Esophagus squamous epithelium (tissue), 5 donors: ENCODE results near the gene CINP. TPM values are rescaled to one million over a fixed set of nuclear protein-coding genes. Genes with fewer than 3 reads are reported as not detected.

Experiments used
- DNase-seq: peaks from one replicate; lab custom pipeline; 2025; lab: John Stamatoyannopoulos, UW
- H3K27ac ChIP-seq, 4 donors: fragments of 200-600 bp; sonication (generic); one replicate each; pipeline ENCODE4 v1.5.1; 2016 to 2019; ENCODE audit warnings: mild to moderate bottlenecking in 1 of 4
- H3K27me3 ChIP-seq, 4 donors: fragments of 200-600 bp; sonication (generic); 1 replicate in 3 of 4; 2 replicates in 1 of 4; pipeline versions ENCODE4 v1.5.1 to v1.6.0; 2017 to 2021; ENCODE audit warnings: antibody characterized with exemption in 1 of 4
- H3K36me3 ChIP-seq, 3 donors: fragments of 200-600 bp; sonication (generic); one replicate each; pipeline ENCODE4 v1.5.1; 2016 to 2019
- H3K4me1 ChIP-seq, 3 donors: fragments of 200-600 bp; sonication (generic); one replicate each; pipeline ENCODE4 v1.5.1; 2017 to 2019
- H3K4me3 ChIP-seq, 4 donors: fragments of 200-600 bp; sonication (generic); 1 replicate in 3 of 4; 2 replicates in 1 of 4; pipeline ENCODE4 v1.5.1; 2016 to 2019; ENCODE audit warnings: mild to moderate bottlenecking in 2 of 4, moderate library complexity in 1 of 4
- H3K9me3 ChIP-seq, 3 donors: fragments of 200-600 bp; sonication (generic); one replicate each; pipeline ENCODE4 v1.5.1; 2016 to 2019
- POLR2A ChIP-seq, 4 donors: fragments of 450-650 bp; IDR thresholded peaks; one replicate each; pipeline ENCODE4 v1.6.1; 2017; ENCODE audit warnings: antibody characterized with exemption in 4 of 4, mild to moderate bottlenecking in 4 of 4, moderate library complexity in 3 of 4
- WGBS, 2 donors: methylation state at CpG; one replicate each; pipeline ENCODE4 v1.1.5; 2018; 5-methylcytosine and 5-hydroxymethylcytosine counted together
- intact Hi-C: fragments of 100-400 bp; cut with DNase I; formaldehyde crosslinking; loops from one replicate; pipeline ENCODE4 v1.15.0; 2022
- total RNA-seq, 4 donors: library from RNA; depleted of rRNA; stranded (reverse); fragments of >200 nt; gene quantifications; one replicate each; pipeline ENCODE4 v1.1.0, GENCODE V29; 2016
- TF ChIP-seq, protein P1 (sequence below), 6 experiments: fragments of 450-650 bp in 4 of 6; fragments of 200-600 bp in 2 of 6; sonication (generic) in 2 of 6; IDR thresholded peaks; one replicate each; pipeline ENCODE4 v1.5.1; 2016 to 2019; ENCODE audit warnings: antibody characterized with exemption in 6 of 6, mild to moderate bottlenecking in 4 of 6, moderate library complexity in 4 of 6
- donor health status: DM: yes; HTN: yes; CAD: no.

CINP gene
- total RNA-seq, 4 donors from 2014 or later: 23.2 to 42.4 (median 38.0) TPM

DNA sequence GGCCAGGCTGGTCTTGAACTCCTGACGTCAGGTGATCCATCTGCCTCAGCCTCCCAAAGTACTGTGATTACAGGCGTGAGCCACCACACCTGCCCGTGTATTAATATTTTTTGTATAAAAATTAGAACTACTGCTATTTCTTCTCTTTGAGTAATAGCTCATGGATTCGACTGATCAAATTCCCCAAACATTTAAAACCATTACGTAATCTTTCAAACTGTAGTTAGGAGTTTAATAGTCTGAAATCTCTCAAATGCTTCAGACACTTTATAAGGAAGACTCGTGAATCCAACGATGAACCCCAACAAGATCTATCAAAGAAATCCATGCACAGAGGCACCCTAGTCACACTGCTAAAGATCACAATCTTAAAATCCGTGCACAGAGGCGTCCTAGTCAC is 16.1 kb upstream of the CINP start:
- 95% methylated on average over 9 of the region's 9 CpGs for WGBS, 2 donors
- TF ChIP-seq, protein P1, sequence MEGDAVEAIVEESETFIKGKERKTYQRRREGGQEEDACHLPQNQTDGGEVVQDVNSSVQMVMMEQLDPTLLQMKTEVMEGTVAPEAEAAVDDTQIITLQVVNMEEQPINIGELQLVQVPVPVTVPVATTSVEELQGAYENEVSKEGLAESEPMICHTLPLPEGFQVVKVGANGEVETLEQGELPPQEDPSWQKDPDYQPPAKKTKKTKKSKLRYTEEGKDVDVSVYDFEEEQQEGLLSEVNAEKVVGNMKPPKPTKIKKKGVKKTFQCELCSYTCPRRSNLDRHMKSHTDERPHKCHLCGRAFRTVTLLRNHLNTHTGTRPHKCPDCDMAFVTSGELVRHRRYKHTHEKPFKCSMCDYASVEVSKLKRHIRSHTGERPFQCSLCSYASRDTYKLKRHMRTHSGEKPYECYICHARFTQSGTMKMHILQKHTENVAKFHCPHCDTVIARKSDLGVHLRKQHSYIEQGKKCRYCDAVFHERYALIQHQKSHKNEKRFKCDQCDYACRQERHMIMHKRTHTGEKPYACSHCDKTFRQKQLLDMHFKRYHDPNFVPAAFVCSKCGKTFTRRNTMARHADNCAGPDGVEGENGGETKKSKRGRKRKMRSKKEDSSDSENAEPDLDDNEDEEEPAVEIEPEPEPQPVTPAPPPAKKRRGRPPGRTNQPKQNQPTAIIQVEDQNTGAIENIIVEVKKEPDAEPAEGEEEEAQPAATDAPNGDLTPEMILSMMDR (IDR thresholded peaks at IDR 0.05): no peak
- TF ChIP-seq POLR2A (IDR thresholded peaks at IDR 0.05): no peak
- no peaks in the 10 kb centered on the region for H3K27me3 ChIP-seq
- H3K4me1 ChIP-seq: no peaks in the 10 kb centered on the region
- no peaks in the 10 kb centered on the region for H3K9me3 ChIP-seq
- no peak overlapping the region for H3K27ac ChIP-seq
- no peak for DNase-seq
- peaks cover 0 to 67% (median 0%) of the 10 kb centered on the region in 3 donors for H3K36me3 ChIP-seq
- intact Hi-C loops: no loop called here
- H3K4me3 ChIP-seq: no peak overlapping the region

DNA sequence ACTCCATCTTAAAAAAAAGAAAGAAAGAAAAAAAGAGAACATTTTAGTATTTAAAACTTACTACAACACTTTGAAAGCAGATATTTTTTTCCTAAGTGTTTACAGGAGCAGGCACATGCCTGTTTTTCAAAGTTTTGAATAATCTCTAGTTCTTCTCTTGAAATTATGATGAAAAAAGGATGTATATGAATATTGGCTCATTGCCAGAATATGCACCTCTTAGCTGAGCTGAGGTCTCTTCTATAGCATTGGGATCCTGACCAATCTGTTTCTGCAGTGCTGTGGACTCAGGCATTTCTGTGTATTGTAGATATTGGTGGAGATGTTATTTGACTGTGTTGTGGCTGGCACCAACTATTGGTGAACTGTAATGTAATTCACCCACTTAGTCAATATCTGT is 15.0 kb upstream of the CINP start:
- TF ChIP-seq POLR2A (IDR thresholded peaks at IDR 0.05): no peak
- TF ChIP-seq, protein P1 (IDR thresholded peaks at IDR 0.05): no peak
- Histone ChIP-seq H3K27ac (no peak overlapping the region), H3K4me1 (no peaks in the 10 kb centered on the region), H3K27me3 (no peaks in the 10 kb centered on the region), H3K4me3 (no peak overlapping the region), H3K9me3 (no peaks in the 10 kb centered on the region), H3K36me3 (peaks cover 0 to 59% (median 0%) of the 10 kb centered on the region in 3 donors)
- no peak for DNase-seq
- intact Hi-C loops: no loop called here

DNA sequence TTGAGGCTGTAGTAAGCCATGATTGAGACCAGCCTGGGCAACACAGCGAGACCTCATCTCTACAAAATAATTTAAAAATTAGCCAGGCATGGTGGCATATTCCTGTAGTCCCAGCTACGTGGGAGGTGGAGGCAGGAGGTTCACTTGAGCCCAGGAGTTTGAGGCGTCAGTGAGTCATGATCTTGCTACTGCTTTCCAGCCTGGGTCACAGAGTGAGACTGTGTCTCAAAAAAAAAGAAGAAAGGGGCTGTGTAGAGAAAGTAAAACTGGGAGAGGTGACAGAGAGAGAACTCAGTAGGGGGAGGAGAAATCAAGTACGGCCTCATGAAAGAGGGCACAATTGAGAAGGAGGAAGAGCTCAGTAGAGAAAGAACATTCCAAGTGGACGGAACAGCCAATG is 12.4 kb upstream of the CINP start:
- no peak overlapping the region for H3K27ac ChIP-seq
- TF ChIP-seq, protein P1 (IDR thresholded peaks at IDR 0.05): no peak
- TF ChIP-seq POLR2A (IDR thresholded peaks at IDR 0.05): no peak
- intact Hi-C loops: no loop called here
- H3K4me1 ChIP-seq: peaks cover 0 to 6% (median 0%) of the 10 kb centered on the region in 3 donors
- no peak overlapping the region for H3K4me3 ChIP-seq
- H3K36me3 ChIP-seq: peaks cover 0 to 44% (median 0%) of the 10 kb centered on the region in 3 donors
- no peaks in the 10 kb centered on the region for H3K27me3 ChIP-seq
- 88 to 95% methylated on average over 5 of the region's 5 CpGs for WGBS, 2 donors
- no peak for DNase-seq
- H3K9me3 ChIP-seq: no peaks in the 10 kb centered on the region

DNA sequence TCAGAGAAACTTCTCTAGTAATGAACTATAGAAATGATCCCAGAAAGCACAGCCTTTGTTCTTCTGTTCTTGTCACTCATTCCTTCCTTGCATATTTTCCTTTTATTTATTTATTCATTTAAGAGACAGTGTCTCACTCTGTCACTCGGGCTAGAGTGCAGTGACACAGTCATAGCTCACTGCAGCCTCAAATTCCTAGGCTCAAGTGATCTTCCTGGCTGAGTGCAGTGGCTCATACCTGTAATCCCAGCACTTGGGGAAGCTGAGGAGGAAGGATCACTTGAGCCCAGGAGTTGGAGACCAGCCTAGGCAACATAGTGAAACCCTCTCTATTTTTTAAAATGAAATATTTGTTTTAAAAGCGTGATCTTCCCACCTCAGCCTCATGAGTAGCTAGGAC is 11.6 kb upstream of the CINP start:
- Histone ChIP-seq H3K4me3 (no peak overlapping the region), H3K27ac (no peak overlapping the region), H3K36me3 (peaks cover 0 to 35% (median 0%) of the 10 kb centered on the region in 3 donors), H3K27me3 (no peaks in the 10 kb centered on the region), H3K4me1 (peaks cover 0 to 12% (median 0%) of the 10 kb centered on the region in 3 donors), H3K9me3 (no peaks in the 10 kb centered on the region)
- DNase-seq: no peak
- 69 to 79% methylated on average over 2 of the region's 2 CpGs for WGBS, 2 donors
- intact Hi-C loops: no loop called here
- TF ChIP-seq POLR2A (IDR thresholded peaks at IDR 0.05): no peak
- TF ChIP-seq, protein P1 (IDR thresholded peaks at IDR 0.05): no peak

DNA sequence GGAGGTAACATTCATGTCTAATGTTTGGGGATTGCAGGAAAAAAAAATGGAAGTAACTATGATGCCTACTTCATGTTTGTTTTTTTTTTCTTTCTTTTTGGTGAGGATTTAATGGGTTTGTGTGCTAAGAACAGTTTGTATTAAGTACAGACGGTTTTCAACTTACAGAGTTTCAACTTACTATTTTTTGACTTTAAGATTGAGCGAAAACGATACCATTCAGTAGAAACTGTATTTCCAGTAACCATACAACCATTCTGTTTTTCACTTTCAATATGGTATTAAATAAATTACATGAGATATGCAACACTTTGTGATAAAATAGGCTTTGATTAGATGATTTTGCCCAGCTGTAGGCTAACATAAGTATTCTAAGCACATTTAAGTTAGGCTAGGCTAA is 10.4 kb upstream of the CINP start:
- intact Hi-C loops: no loop called here
- H3K27ac ChIP-seq: no peak overlapping the region
- peaks cover 0 to 12% (median 0%) of the 10 kb centered on the region in 3 donors for H3K4me1 ChIP-seq
- H3K36me3 ChIP-seq: peaks cover 0 to 25% (median 0%) of the 10 kb centered on the region in 3 donors
- no peaks in the 10 kb centered on the region for H3K9me3 ChIP-seq
- no peak overlapping the region for H3K4me3 ChIP-seq
- no peak for DNase-seq
- no peaks in the 10 kb centered on the region for H3K27me3 ChIP-seq
- TF ChIP-seq, protein P1 (IDR thresholded peaks at IDR 0.05): no peak
- TF ChIP-seq POLR2A (IDR thresholded peaks at IDR 0.05): no peak
- 78 to 81% methylated on average over 3 of the region's 3 CpGs for WGBS, 2 donors
